HG03196 (cell line): ENCODE data around the gene KIF13A.
"Not testable (repeated sequence)": the region's sequence is repeated elsewhere in the genome, so short reads cannot be mapped to it uniquely, and the experiment has no call there.

Source experiments
- ATAC-seq: cut with Tn5 transposase; IDR thresholded peaks from one replicate; pipeline ENCODE4 v1.9.1; 2021; ENCODE audit not compliant: unreplicated experiment

KIF13A gene

DNA sequence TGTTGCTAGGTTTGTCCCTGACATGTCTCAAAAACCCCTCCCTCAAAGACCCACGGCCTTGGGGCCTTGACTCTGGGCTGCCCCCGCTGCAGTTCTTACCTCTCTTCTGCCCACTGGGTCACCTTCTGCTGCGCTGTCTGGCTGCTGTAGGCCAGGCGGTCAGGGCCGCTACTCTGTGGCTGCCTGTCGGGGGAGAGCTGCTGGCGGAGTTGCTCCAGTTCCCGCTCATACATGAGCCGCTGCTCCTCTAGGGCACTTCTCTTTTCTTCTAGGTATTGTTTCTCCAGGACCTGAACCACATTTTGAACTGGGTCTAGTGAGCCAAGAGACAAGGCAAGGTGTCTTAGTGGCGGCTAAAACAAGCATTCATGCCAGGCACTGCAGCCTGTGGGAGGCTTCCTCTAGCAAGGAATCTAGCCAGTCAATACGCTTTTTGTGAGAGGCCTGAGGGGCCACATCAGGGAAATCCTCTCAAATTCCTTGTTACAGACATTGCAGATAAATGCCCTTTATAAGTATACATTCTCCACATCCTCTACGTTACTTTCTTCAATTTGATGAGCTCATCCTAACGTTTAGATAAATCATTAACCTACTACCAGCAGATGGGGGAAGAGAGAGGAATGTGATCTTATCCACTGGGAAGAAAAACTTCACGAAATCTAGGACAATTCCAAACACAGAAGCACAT is 170.4 kb downstream of the KIF13A start:
- ATAC-seq, result no peak

GRCh38 chr6:17813542-17813941 is 173.9 kb downstream of the KIF13A start:
- no peak for ATAC-seq

GRCh38 chr6:17812311-17812710 is 175.1 kb downstream of the KIF13A start:
- ATAC-seq, result no peak

GRCh38 chr6:17808609-17809008 is 178.8 kb downstream of the KIF13A start:
- no peak for ATAC-seq

DNA sequence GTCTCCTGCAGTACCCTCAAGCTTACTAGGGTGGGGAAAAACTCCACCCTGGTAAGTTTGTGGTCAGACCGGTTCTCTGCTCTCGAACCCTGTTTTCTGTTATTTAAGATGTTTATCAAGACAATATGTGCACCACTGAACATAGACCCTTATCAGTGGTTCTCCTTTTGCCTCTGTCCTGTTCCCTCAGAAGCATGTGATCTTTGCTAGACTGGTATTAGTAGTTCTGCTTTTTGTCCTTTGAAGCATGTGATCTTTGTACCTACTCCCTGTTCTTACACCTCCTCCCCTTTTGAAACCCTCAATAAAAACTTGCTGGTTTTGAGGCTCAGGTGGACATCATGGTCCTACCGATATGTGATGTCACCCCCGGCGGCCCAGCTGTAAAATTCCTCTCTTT is 180.0 kb downstream of the KIF13A start:
- not testable (repeated sequence) for ATAC-seq

GRCh38 chr6:17803409-17803808 is 184.0 kb downstream of the KIF13A start:
- ATAC-seq, result no peak

DNA sequence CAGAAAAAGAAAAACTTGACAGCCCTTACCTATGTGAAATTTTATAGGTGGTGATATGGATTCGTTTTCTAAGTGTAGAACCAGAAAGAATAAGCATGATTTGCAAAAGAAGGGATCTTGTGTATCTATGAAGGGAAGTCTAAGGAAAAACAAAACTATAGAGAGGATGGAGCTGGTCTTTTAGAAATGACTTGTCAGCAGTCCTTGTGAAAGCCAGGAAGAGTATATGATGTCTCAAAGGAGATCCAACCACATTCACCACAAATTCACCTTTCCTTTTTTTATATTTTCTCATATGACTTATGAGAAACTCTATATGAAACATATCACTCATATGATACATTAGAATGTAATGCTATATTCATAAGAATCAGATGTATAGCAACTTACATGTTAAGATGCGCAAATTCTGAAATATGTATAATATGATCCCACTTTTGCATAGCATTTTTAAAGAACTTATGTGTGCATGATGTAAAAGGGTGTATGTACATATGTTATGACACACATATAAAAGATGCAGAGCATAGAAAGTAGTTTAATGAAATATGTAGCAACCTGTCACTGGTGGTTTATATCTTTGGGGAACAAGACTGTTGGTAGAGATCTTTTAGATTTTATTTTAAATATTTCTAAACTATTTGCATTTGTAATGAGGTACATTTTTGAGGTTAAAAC is 188.8 kb downstream of the KIF13A start:
- no peak for ATAC-seq

GRCh38 chr6:17790489-17790888 is 196.9 kb downstream of the KIF13A start:
- ATAC-seq, result no peak

GRCh38 chr6:17785094-17785787 is 202.2 kb downstream of the KIF13A start:
- ATAC-seq, result no peak

DNA sequence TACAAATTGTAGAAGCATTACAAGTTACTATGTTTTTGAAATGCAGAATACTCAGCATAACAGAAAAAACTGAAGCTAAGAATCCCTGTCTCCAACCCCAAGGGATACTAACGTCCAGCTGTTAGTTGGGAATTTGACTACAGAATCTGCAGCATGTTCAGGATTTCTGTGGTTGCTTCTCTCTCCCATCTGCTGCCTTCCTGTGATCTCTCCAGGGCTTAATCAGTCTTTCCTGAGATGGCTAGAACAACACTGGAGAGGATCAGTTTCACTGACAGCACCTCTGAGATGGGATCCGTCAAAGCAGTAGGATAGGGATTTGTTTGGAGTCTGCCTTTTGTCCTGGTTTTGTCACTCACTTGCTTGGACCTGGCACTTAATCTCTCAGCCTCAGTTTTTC is 207.4 kb downstream of the KIF13A start:
- ATAC-seq, result no peak

GRCh38 chr6:17771609-17772008 is 215.8 kb downstream of the KIF13A start:
- ATAC-seq, result no peak

GRCh38 chr6:17768881-17769280 is 218.6 kb downstream of the KIF13A start:
- ATAC-seq, result no peak

GRCh38 chr6:17768388-17768787 is 219.0 kb downstream of the KIF13A start:
- ATAC-seq, result no peak

- ATAC-seq, result no peak
Measured at GRCh38 chr6:17762651-17763050, 224.8 kb downstream of the KIF13A start.

- ATAC-seq, result no peak
Measured at GRCh38 chr6:17758119-17758518, 229.3 kb downstream of the KIF13A start.

DNA sequence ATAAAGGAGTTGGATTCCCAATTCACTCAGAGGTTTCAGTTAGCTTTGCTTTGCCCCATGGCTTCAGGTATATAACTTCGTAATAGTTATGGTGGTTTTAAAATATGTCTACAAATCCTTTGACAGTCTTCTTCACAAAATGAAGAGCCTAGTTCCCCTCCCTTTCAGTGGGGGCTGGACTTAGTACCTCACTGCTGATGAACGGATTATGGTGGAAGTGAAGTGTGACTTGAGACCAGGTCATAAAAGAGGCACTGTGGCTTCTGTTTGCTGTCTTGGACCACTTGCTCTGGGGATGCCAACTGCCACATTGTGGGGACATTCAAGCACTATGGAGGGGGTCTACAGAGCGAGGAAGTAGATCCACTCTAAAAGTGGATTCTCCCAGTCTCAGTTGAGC is 233.2 kb downstream of the KIF13A start:
- no peak for ATAC-seq

GRCh38 chr6:17745324-17745723 is 242.1 kb downstream of the KIF13A start:
- not testable (repeated sequence) for ATAC-seq

- ATAC-seq, result not testable (repeated sequence)
Measured at GRCh38 chr6:17744757-17745308, 242.6 kb downstream of the KIF13A start.

GRCh38 chr6:17744019-17744756 is 243.2 kb downstream of the KIF13A start:
- no peak for ATAC-seq

DNA sequence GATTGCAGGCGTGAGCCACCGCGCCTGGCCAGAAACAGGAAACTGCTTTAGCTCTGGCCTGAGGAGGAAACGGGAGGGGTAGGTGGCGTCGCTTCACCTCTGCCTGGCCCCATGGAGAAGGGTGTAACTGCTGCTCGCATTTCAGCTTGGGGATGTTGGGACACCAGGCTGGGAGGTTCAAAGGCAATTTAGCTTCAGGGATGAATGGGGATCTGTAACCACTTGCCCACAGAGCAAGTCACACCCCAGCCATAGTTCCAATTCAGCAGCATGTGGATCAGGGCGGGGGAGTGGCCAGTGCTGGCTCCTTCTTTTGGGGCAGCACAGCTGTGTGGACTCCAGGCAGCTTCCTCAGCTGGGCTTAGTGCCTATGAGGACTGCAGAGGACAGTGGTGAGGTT is 245.9 kb downstream of the KIF13A start:
- ATAC-seq, result no peak

- ATAC-seq, result no peak
Measured at GRCh38 chr6:17740559-17741220, 246.7 kb downstream of the KIF13A start.
